HepG2 (cell line): Measurements from ENCODE around the gene NBR1. TPM values are rescaled to one million over a fixed set of nuclear protein-coding genes. Genes with fewer than 3 reads are reported as not detected.
A peak's percentile ranks its signal among the peaks of the same experiment; 100 is the strongest.
"Not testable (repeated sequence)": the region's sequence is repeated elsewhere in the genome, so short reads cannot be mapped to it uniquely, and the experiment has no call there.

Experiments used
- AFF4 ChIP-seq: sonication (generic); formaldehyde crosslinking; IDR thresholded peaks from 2 replicates; pipeline ENCODE4 v1.4.0; 2020; ENCODE audit warnings: missing genetic modification reagents
- AGO1 ChIP-seq: fragments of 200-400 bp; formaldehyde crosslinking; IDR thresholded peaks from 2 replicates; pipeline ENCODE4 v1.6.1; 2017; ENCODE audit warnings: mild to moderate bottlenecking, low read depth, low read length, moderate library complexity; ENCODE audit not compliant: poor library complexity, severe bottlenecking
- ATF4 ChIP-seq, 2 experiments: fragments of 450-650 bp in 1 of 2; sonication (generic) in 1 of 2; formaldehyde crosslinking; IDR thresholded peaks; 2 replicates each; pipeline versions ENCODE4 v1.5.0 to v1.8.0; 2020 to 2022; ENCODE audit warnings: mild to moderate bottlenecking in 1 of 2, missing genetic modification reagents in 1 of 2
- CBX5 ChIP-seq: sonication (generic); formaldehyde crosslinking; IDR thresholded peaks from 2 replicates; pipeline ENCODE4 v1.4.0; 2020; ENCODE audit warnings: missing genetic modification reagents, borderline replicate concordance
- DRAP1 ChIP-seq: IDR thresholded peaks from 2 replicates; pipeline ENCODE4 v1.6.1; 2016; ENCODE audit warnings: missing genetic modification reagents, missing compliant biosample characterization
- ELK4 ChIP-seq: sonication (generic); formaldehyde crosslinking; IDR thresholded peaks from 2 replicates; pipeline ENCODE4 v1.9.0; 2021; ENCODE audit warnings: missing genetic modification reagents, borderline replicate concordance
- ERF ChIP-seq: IDR thresholded peaks from 2 replicates; pipeline ENCODE4 v1.6.1; 2018; ENCODE audit warnings: missing biosample characterization, missing genetic modification reagents
- HMG20B ChIP-seq: conservative IDR thresholded peaks from 2 replicates; pipeline ENCODE4 v1.6.1; 2016; ENCODE audit warnings: missing genetic modification reagents, missing compliant biosample characterization
- IKZF5 ChIP-seq: IDR thresholded peaks from 2 replicates; pipeline ENCODE4 v1.6.1; 2018; ENCODE audit warnings: missing genetic modification reagents, mild to moderate bottlenecking, missing compliant biosample characterization
- KDM3A ChIP-seq: IDR thresholded peaks from 2 replicates; pipeline ENCODE4 v1.6.1; 2018; ENCODE audit warnings: low read depth, missing compliant biosample characterization
- KLF16 ChIP-seq, 2 experiments: sonication (generic) in 1 of 2; formaldehyde crosslinking in 1 of 2; IDR thresholded peaks; 2 replicates each; pipeline versions ENCODE4 v1.6.1 to v1.8.0; 2016 to 2023; ENCODE audit warnings: missing genetic modification reagents in 2 of 2, missing compliant biosample characterization in 1 of 2
- MLX ChIP-seq: IDR thresholded peaks from 2 replicates; pipeline ENCODE4 v1.6.1; 2016
- MYNN ChIP-seq: sonication (generic); formaldehyde crosslinking; IDR thresholded peaks from 2 replicates; pipeline ENCODE4 v1.4.0; 2020; ENCODE audit warnings: mild to moderate bottlenecking, low read depth, missing genetic modification reagents
- NFYB ChIP-seq: sonication (generic); formaldehyde crosslinking; IDR thresholded peaks from 2 replicates; pipeline ENCODE4 v1.4.0; 2020; ENCODE audit warnings: missing genetic modification reagents
- SP1 ChIP-seq, 2 experiments: fragments of 450-650 bp in 1 of 2; sonication (generic) in 1 of 2; formaldehyde crosslinking in 1 of 2; IDR thresholded peaks; 2 replicates each; pipeline versions ENCODE4 v1.4.0 to v1.6.1; 2016 to 2020; ENCODE audit warnings: missing genetic modification reagents in 1 of 2
- THAP11 ChIP-seq: IDR thresholded peaks from 2 replicates; pipeline ENCODE4 v1.6.1; 2016; ENCODE audit warnings: missing biosample characterization, missing genetic modification reagents
- ZNF639 ChIP-seq: conservative IDR thresholded peaks from 2 replicates; pipeline ENCODE4 v1.6.1; 2018; ENCODE audit warnings: missing genetic modification reagents
- ZSCAN9 ChIP-seq: IDR thresholded peaks from 2 replicates; pipeline ENCODE4 v1.6.1; 2016; ENCODE audit warnings: borderline replicate concordance
- polyA plus RNA-seq, 8 experiments: library from polyadenylated mRNA; depleted of rRNA in 3 of 8; stranded (reverse) in 7 of 8; unstranded in 1 of 8; fragments of >200 nt; fragmentation: Illumina TruSeq in 4 of 8; extraction: Trizol in 4 of 8; gene quantifications; 2 replicates each; pipeline versions ENCODE4 v1.2.1 to v1.2.3, GENCODE V29; 2011 to 2016; ENCODE audit warnings: low read depth in 4 of 8, missing spikeins in 1 of 8, mixed read lengths in 1 of 8; ENCODE audit not compliant: insufficient read depth in 1 of 8
- total RNA-seq, 5 experiments: library from RNA; depleted of rRNA; stranded (reverse); fragments of >200 nt; fragmentation: Illumina TruSeq; extraction: Trizol; gene quantifications; 2 replicates each; pipeline ENCODE4 v1.2.3, GENCODE V29; 2016; ENCODE audit warnings: low read depth in 1 of 5

The NBR1 gene
- total and polyA plus RNA-seq, 2 of the 13 experiments (the other 11 are each of a cell fraction or from before 2014, with no cell fraction given) = 51.7 to 121 TPM

GRCh38 chr17:43232021-43232699, 61.1 kb downstream of the NBR1 start (continued):
- TF ChIP-seq IKZF5 (peak; percentile 76; the same call in 1 of the 2 replicates), KLF16 (CRISPR knock-in tag; IDR thresholded peaks at IDR 0.05) (peak in 1 of 2 experiments; percentile 68; a peak in 1 of 4 replicates), ZSCAN9 (CRISPR knock-in tag) (0 out of 2 replicates have a peak, but pooled peaks have one; percentile 37), MYNN (CRISPR knock-in tag) (peak; percentile 89), ATF4 (CRISPR knock-in tag; IDR thresholded peaks at IDR 0.05) (0 out of 4 replicates have a peak, but pooled peaks of 1 of the 2 experiments have one; percentile 18), KDM3A (CRISPR knock-in tag) (0 out of 2 replicates have a peak, but pooled peaks have one; percentile 9), NFYB (CRISPR knock-in tag) (peak; percentile 41; the same call in 1 of the 2 replicates), ZNF639 (peak; percentile 73; the same call in 1 of the 2 replicates), AGO1 (peak; percentile 63), HMG20B (CRISPR knock-in tag) (0 out of 2 replicates have a peak, but pooled peaks have one; percentile 41), DRAP1 (0 out of 2 replicates have a peak, but pooled peaks have one; percentile 52), THAP11 (CRISPR knock-in tag) (0 out of 2 replicates have a peak, but pooled peaks have one; percentile 51), AFF4 (peak; percentile 45; the same call in 1 of the 2 replicates), MLX (CRISPR knock-in tag) (0 out of 2 replicates have a peak, but pooled peaks have one; percentile 36), CBX5 (CRISPR knock-in tag) (peak; percentile 77; the same call in 1 of the 2 replicates), ERF (CRISPR knock-in tag) (0 out of 2 replicates have a peak, but pooled peaks have one; percentile 65), SP1 (CRISPR knock-in tag; IDR thresholded peaks at IDR 0.05) (peak; percentile 53), ELK4 (CRISPR knock-in tag) (peak; percentile 11; the same call in 1 of the 2 replicates)
- not testable (repeated sequence) for TF ChIP-seq SP1 (IDR thresholded peaks at IDR 0.05)
